GM21423 (cell line): ENCODE measurements around the gene TXNRD1.
"Not testable (repeated sequence)": the region's sequence is repeated elsewhere in the genome, so short reads cannot be mapped to it uniquely, and the experiment has no call there.

Experiments
- ATAC-seq: cut with Tn5 transposase; IDR thresholded peaks from one replicate; pipeline ENCODE4 v1.9.1; 2021; ENCODE audit warnings: mild to moderate bottlenecking, moderate library complexity; ENCODE audit not compliant: unreplicated experiment

TXNRD1 gene

GRCh38 chr12:104319918-104320626, 104.5 kb downstream of the TXNRD1 start:
- ATAC-seq = no peak

- no peak for ATAC-seq
Measured at GRCh38 chr12:104320627-104321024, 105.0 kb downstream of the TXNRD1 start.

GRCh38 chr12:104321949-104322348, 106.4 kb downstream of the TXNRD1 start:
- ATAC-seq = no peak

- not testable (repeated sequence) for ATAC-seq
Measured at GRCh38 chr12:104322533-104322932, 107.0 kb downstream of the TXNRD1 start.

- no peak for ATAC-seq
Measured at GRCh38 chr12:104323899-104324298, 108.3 kb downstream of the TXNRD1 start.

GRCh38 chr12:104328278-104328677, 112.7 kb downstream of the TXNRD1 start:
- ATAC-seq = not testable (repeated sequence)

GRCh38 chr12:104328790-104329189, 113.2 kb downstream of the TXNRD1 start:
- no peak for ATAC-seq

GRCh38 chr12:104329707-104330532, 114.3 kb downstream of the TXNRD1 start:
- no peak for ATAC-seq

- no peak for ATAC-seq
Measured at GRCh38 chr12:104331376-104331775, 115.8 kb downstream of the TXNRD1 start.

GRCh38 chr12:104332273-104332672, 116.7 kb downstream of the TXNRD1 start:
- ATAC-seq = not testable (repeated sequence)

GRCh38 chr12:104333692-104334255, 118.2 kb downstream of the TXNRD1 start:
- ATAC-seq = no peak

GRCh38 chr12:104334581-104334980, 119.0 kb downstream of the TXNRD1 start:
- ATAC-seq = no peak

GRCh38 chr12:104336115-104336514, 120.5 kb downstream of the TXNRD1 start:
- no peak for ATAC-seq

GRCh38 chr12:104337030-104337558, 121.5 kb downstream of the TXNRD1 start:
- ATAC-seq = no peak

GRCh38 chr12:104339663-104340062, 124.1 kb downstream of the TXNRD1 start:
- no peak for ATAC-seq

GRCh38 chr12:104340177-104340576, 124.6 kb downstream of the TXNRD1 start:
- no peak for ATAC-seq

GRCh38 chr12:104340925-104341611, 125.5 kb downstream of the TXNRD1 start:
- ATAC-seq = no peak

- no peak for ATAC-seq
Measured at GRCh38 chr12:104342147-104342546, 126.6 kb downstream of the TXNRD1 start.

- ATAC-seq = no peak
Measured at GRCh38 chr12:104342635-104343249, 127.2 kb downstream of the TXNRD1 start.

GRCh38 chr12:104344682-104345081, 129.1 kb downstream of the TXNRD1 start:
- ATAC-seq = no peak
